ENCODE data around the gene TRIM4.

GRCh38 chr7:99842926-99843325 is 76.4 kb downstream of the TRIM4 start:
- TF ChIP-seq CTCF (IDR thresholded peaks at IDR 0.05), result no peak
- TF ChIP-seq POLR2AphosphoS5 (IDR thresholded peaks at IDR 0.05), result no peak
- no peak for TF ChIP-seq EP300 (IDR thresholded peaks at IDR 0.05; ENCODE audit: low read depth)
